SK-N-SH (cell line): ENCODE data around the gene MMP24OS.

Experiments
- CTCF ChIP-seq: fragments of 200-600 bp; sonication (generic); IDR thresholded peaks from 2 replicates; pipeline ENCODE4 v1.6.1; 2017; ENCODE audit warnings: antibody characterized with exemption, mild to moderate bottlenecking, moderate library complexity
- EP300 ChIP-seq, 2 experiments: IDR thresholded peaks; 2 replicates each; pipeline versions ENCODE4 v1.4.0 to v1.6.1; 2012; ENCODE audit warnings: borderline replicate concordance in 1 of 2, low read depth in 1 of 2, low read length in 1 of 2
- GABPA ChIP-seq: IDR thresholded peaks from 2 replicates; pipeline ENCODE4 v1.4.0; 2012; ENCODE audit warnings: low read depth, mild to moderate bottlenecking
- NRF1 ChIP-seq: IDR thresholded peaks from 2 replicates; pipeline ENCODE4 v1.6.1; 2012; ENCODE audit warnings: low read depth, mild to moderate bottlenecking, low read length
- POLR2AphosphoS5 ChIP-seq: IDR thresholded peaks from 2 replicates; pipeline ENCODE4 v1.6.1; 2012; ENCODE audit warnings: low read depth, low read length
- RAD21 ChIP-seq: IDR thresholded peaks from 2 replicates; pipeline ENCODE4 v1.6.1; 2012; ENCODE audit warnings: mild to moderate bottlenecking, low read length
- REST ChIP-seq: IDR thresholded peaks from 2 replicates; pipeline ENCODE4 v1.6.1; 2012; ENCODE audit warnings: mild to moderate bottlenecking, low read depth, low read length, moderate library complexity
- SMC3 ChIP-seq: IDR thresholded peaks from 2 replicates; pipeline ENCODE4 v1.6.1; 2012; ENCODE audit warnings: low read depth, low read length, improper control_type of control experiment
- TAF1 ChIP-seq: IDR thresholded peaks from 2 replicates; pipeline ENCODE4 v1.6.1; 2012; ENCODE audit warnings: low read depth, mild to moderate bottlenecking, low read length, moderate library complexity, borderline replicate concordance
- TCF12 ChIP-seq: IDR thresholded peaks from 2 replicates; pipeline ENCODE4 v1.4.0; 2012
- USF1 ChIP-seq: IDR thresholded peaks from 2 replicates; pipeline ENCODE4 v1.4.0; 2012; ENCODE audit warnings: low read depth, borderline replicate concordance

GRCh38 chr20:35314816-35315631, 37.1 kb upstream of the MMP24OS start:
- no peak for TF ChIP-seq CTCF
- TF ChIP-seq TAF1 = no peak
- no peak for TF ChIP-seq TCF12
- no peak for TF ChIP-seq POLR2AphosphoS5
- TF ChIP-seq GABPA = no peak
- no peak for TF ChIP-seq NRF1
- TF ChIP-seq REST = no peak
- TF ChIP-seq RAD21 = no peak
- TF ChIP-seq USF1 = no peak
- no peak for TF ChIP-seq EP300 (IDR thresholded peaks at IDR 0.05; ENCODE audit: borderline replicate concordance in 1 of 2, low read depth in 1 of 2, low read length in 1 of 2)
- no peak for TF ChIP-seq SMC3
